ENCODE data around the gene USP6.

The USP6 gene

DNA sequence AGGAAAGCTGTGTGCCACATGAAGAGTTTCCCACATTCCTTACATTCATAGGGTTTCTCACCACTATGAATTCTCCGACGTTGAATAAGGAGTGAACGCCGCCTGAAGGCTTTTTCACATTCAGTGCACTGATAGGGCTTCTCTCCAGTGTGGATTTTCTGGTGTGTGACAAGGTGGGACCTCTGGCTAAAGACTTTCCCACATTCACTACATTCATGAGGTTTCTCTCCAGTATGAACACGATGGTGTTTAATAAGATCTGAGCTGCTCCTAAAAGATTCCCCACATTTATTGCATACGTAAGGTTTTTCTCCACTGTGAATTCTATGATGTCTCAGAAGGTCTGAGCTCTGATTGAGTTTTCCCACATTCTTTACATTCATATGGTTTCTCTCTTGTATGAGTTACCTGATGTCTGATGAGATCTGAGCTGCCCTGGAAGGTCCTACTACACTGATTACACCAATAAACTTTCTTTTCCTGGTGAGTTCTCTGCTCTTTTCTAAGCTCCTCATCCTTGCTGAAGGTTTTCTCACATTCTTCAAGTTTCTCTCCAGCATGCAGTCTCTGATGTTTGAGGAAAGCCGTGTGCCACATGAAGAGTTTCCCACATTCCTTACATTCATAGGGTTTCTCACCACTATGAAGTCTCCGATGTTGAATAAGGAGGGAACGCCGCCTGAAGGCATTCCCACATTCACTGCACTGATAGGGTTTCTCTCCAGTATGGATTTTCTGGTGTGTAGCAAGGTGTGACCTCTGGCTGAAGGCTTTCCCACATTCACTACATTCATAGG is 65.9 kb downstream of the USP6 start:
- Histone ChIP-seq H3K9ac (ENCODE audit: low read length) (no peak overlapping the region), H2AFZ (ENCODE audit: low read length) (no peak overlapping the region), H3K4me1 (ENCODE audit: low read length) (no peaks in the 10 kb centered on the region), H3K9me2 (replicated peaks; ENCODE audit: insufficient read depth, low read length) (no peaks in the 10 kb centered on the region), H3K27ac (ENCODE audit: low read length) (no peak overlapping the region), H4K20me1 (ENCODE audit: insufficient read depth, low read length) (no peaks in the 10 kb centered on the region), H3K27me3 (replicated peaks; ENCODE audit: insufficient read depth, low read length) (no peaks in the 10 kb centered on the region), H3F3A (ENCODE audit: insufficient read depth, low read length) (no peaks in the 10 kb centered on the region; the same call in 1 of the 2 replicates), H3K79me2 (ENCODE audit: low read length) (no peaks in the 10 kb centered on the region), H3K9me3 (replicated peaks; ENCODE audit: insufficient read depth, low read length) (peaks cover 4% of the 10 kb centered on the region; the same call in 1 of the 2 replicates), H3K36me3 (replicated peaks; ENCODE audit: insufficient read depth, low read length) (peaks cover 2% of the 10 kb centered on the region), H3K4me2 (ENCODE audit: low read depth, low read length) (no peak overlapping the region), H3K4me3 (ENCODE audit: low read length) (no peak overlapping the region)
- no peak for DNase-seq
- TF ChIP-seq EZH2phosphoT487 (IDR thresholded peaks at IDR 0.05; ENCODE audit: low read length) (no peak), EZH2 (optimal IDR thresholded peaks at IDR 0.05; ENCODE audit: low read depth, low read length) (no peak)
- TF ChIP-seq, protein P1, sequence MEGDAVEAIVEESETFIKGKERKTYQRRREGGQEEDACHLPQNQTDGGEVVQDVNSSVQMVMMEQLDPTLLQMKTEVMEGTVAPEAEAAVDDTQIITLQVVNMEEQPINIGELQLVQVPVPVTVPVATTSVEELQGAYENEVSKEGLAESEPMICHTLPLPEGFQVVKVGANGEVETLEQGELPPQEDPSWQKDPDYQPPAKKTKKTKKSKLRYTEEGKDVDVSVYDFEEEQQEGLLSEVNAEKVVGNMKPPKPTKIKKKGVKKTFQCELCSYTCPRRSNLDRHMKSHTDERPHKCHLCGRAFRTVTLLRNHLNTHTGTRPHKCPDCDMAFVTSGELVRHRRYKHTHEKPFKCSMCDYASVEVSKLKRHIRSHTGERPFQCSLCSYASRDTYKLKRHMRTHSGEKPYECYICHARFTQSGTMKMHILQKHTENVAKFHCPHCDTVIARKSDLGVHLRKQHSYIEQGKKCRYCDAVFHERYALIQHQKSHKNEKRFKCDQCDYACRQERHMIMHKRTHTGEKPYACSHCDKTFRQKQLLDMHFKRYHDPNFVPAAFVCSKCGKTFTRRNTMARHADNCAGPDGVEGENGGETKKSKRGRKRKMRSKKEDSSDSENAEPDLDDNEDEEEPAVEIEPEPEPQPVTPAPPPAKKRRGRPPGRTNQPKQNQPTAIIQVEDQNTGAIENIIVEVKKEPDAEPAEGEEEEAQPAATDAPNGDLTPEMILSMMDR (IDR thresholded peaks at IDR 0.05; ENCODE audit: low read length), result no peak

- no peak overlapping the region for H3K4me2 ChIP-seq (ENCODE audit: low read depth, low read length)
- no peak overlapping the region for H2AFZ ChIP-seq (ENCODE audit: low read length)
- H3K4me3 ChIP-seq (ENCODE audit: low read length), result no peak overlapping the region
- H3K36me3 ChIP-seq (replicated peaks; ENCODE audit: insufficient read depth, low read length), result peaks cover 2% of the 10 kb centered on the region
- H3K9me2 ChIP-seq (replicated peaks; ENCODE audit: insufficient read depth, low read length), result no peaks in the 10 kb centered on the region
- no peaks in the 10 kb centered on the region for H4K20me1 ChIP-seq (ENCODE audit: insufficient read depth, low read length)
- H3K9ac ChIP-seq (ENCODE audit: low read length), result no peak overlapping the region
- no peaks in the 10 kb centered on the region for H3K4me1 ChIP-seq (ENCODE audit: low read length)
- H3K79me2 ChIP-seq (ENCODE audit: low read length), result no peaks in the 10 kb centered on the region
- TF ChIP-seq EZH2phosphoT487 (IDR thresholded peaks at IDR 0.05; ENCODE audit: low read length) (no peak), EZH2 (optimal IDR thresholded peaks at IDR 0.05; ENCODE audit: low read depth, low read length) (no peak)
- TF ChIP-seq, protein P1 (IDR thresholded peaks at IDR 0.05; ENCODE audit: low read length), result no peak
- H3K27me3 ChIP-seq (replicated peaks; ENCODE audit: insufficient read depth, low read length), result no peaks in the 10 kb centered on the region
- DNase-seq, result no peak
- no peaks in the 10 kb centered on the region; the same call in 1 of the 2 replicates for H3F3A ChIP-seq (ENCODE audit: insufficient read depth, low read length)
- H3K9me3 ChIP-seq (replicated peaks; ENCODE audit: insufficient read depth, low read length), result peaks cover 4% of the 10 kb centered on the region; the same call in 1 of the 2 replicates
- H3K27ac ChIP-seq (ENCODE audit: low read length), result no peak overlapping the region
Observed at GRCh38 chr17:5182597-5183409, 67.0 kb downstream of the USP6 start.

- Histone ChIP-seq H2AFZ (ENCODE audit: low read length) (no peak overlapping the region), H3K27me3 (replicated peaks; ENCODE audit: insufficient read depth, low read length) (no peaks in the 10 kb centered on the region), H3K9ac (ENCODE audit: low read length) (no peak overlapping the region), H3F3A (ENCODE audit: insufficient read depth, low read length) (no peaks in the 10 kb centered on the region; the same call in 1 of the 2 replicates), H3K9me3 (replicated peaks; ENCODE audit: insufficient read depth, low read length) (0 out of 2 replicates have a peak, but pooled peaks cover 4% of the 10 kb centered on the region), H4K20me1 (ENCODE audit: insufficient read depth, low read length) (no peaks in the 10 kb centered on the region), H3K36me3 (replicated peaks; ENCODE audit: insufficient read depth, low read length) (peaks cover 2% of the 10 kb centered on the region; the same call in 1 of the 2 replicates), H3K4me1 (ENCODE audit: low read length) (no peaks in the 10 kb centered on the region), H3K27ac (ENCODE audit: low read length) (no peak overlapping the region), H3K9me2 (replicated peaks; ENCODE audit: insufficient read depth, low read length) (no peaks in the 10 kb centered on the region), H3K79me2 (ENCODE audit: low read length) (no peaks in the 10 kb centered on the region), H3K4me3 (ENCODE audit: low read length) (no peak overlapping the region), H3K4me2 (ENCODE audit: low read depth, low read length) (no peak overlapping the region)
- TF ChIP-seq EZH2phosphoT487 (IDR thresholded peaks at IDR 0.05; ENCODE audit: low read length), result no peak
- TF ChIP-seq EZH2 (optimal IDR thresholded peaks at IDR 0.05; ENCODE audit: low read depth, low read length), result no peak
- no peak for DNase-seq
Observed at GRCh38 chr17:5183410-5183793, 67.6 kb downstream of the USP6 start.

Data from MM.1S (cell line).